Testis (tissue), 2 donors: ENCODE results near the gene FARS2.

Experiments used
- CTCF ChIP-seq, 3 experiments: fragments of 450-650 bp in 2 of 3; fragments of 200-600 bp in 1 of 3; sonication (generic) in 1 of 3; IDR thresholded peaks; one replicate each; pipeline ENCODE4 v1.5.1; 2016 to 2019; ENCODE audit warnings: antibody characterized with exemption in 3 of 3, mild to moderate bottlenecking in 2 of 3, moderate library complexity in 1 of 3
- POLR2A ChIP-seq: fragments of 450-650 bp; IDR thresholded peaks from one replicate; pipeline ENCODE4 v1.6.1; 2017; ENCODE audit warnings: antibody characterized with exemption, mild to moderate bottlenecking, moderate library complexity

- TF ChIP-seq CTCF (IDR thresholded peaks at IDR 0.05) (no peak), POLR2A (no peak)
Measured at GRCh38 chr6:5450073-5450472, 188.8 kb downstream of the FARS2 start.
